Dendritic cell treated with granulocyte-macrophage colony-stimulating factor and Interleukin-4, amounts not matched to agents 40 ng/mL and 50 ng/mL, for 4 days (primary cell): ENCODE measurements around the gene LMF2.
"Not testable (repeated sequence)": the region's sequence is repeated elsewhere in the genome, so short reads cannot be mapped to it uniquely, and the experiment has no call there.

Source experiments
- H3K27ac Mint-ChIP-seq: one replicate; pipeline ENCODE4 v1.8.0; 2022; ENCODE audit warnings: mild to moderate bottlenecking, mixed read lengths
- H3K27me3 Mint-ChIP-seq: one replicate; pipeline ENCODE4 v1.8.0; 2022; ENCODE audit warnings: mild to moderate bottlenecking, mixed read lengths
- H3K36me3 Mint-ChIP-seq: one replicate; pipeline ENCODE4 v1.8.0; 2022; ENCODE audit warnings: low read depth, mixed read lengths
- H3K4me1 Mint-ChIP-seq: one replicate; pipeline ENCODE4 v1.8.0; 2022; ENCODE audit warnings: low read depth, mixed read lengths
- H3K4me3 Mint-ChIP-seq: one replicate; pipeline ENCODE4 v1.8.0; 2022; ENCODE audit warnings: mild to moderate bottlenecking, moderate library complexity, mixed read lengths
- H3K9me3 Mint-ChIP-seq: one replicate; pipeline ENCODE4 v1.8.0; 2022; ENCODE audit warnings: mixed read lengths
- intact Hi-C: fragments of 100-400 bp; cut with micrococcal nuclease; formaldehyde crosslinking; loops from one replicate; pipeline ENCODE4 v1.15.0; 2022

The LMF2 gene

DNA sequence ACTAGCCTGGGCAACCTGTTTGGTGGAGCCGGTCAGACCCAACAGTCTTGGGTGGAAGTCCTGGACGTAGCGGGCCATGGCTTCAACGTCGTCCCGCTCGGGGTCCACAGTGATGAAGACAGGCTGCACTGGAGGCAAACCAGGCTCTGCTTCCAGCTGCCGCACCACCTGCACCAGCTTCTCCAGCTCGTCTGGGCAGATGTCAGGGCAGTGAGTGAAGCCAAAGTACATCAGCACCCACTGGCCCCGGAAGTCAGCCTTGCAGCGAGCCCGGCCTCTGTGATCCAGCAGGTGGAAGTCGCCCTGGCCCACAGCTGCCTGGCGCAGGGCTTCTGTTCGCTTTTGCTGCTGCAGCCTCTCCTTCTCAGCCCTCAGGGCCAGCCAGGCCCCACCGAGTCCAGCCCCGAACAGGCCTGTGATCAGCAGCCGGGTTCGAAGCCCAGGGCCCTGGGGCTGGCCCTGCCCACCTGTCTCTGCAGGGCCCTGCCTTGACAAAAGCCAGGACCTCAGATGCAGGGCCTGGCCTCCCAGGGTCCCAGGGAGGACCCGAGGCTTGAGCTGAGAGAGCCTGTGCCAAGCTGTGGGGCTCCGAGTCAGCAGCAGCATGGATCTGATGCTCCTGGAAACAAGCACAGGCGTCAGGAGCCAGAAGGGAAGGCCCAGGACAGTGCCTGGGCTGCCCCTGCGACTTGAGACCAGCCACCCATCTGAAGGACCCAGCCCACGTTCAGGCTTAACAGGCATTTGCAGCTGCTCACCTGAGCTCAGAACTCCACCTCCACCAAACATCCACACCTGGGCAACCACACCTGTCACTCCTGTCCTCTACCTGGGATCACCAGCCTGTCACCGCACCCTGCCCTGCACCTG is 16.5 kb upstream of the LMF2 start:
- Mint-ChIP-seq H3K27me3 (no peaks in the 10 kb centered on the region), H3K9me3 (no peaks in the 10 kb centered on the region), H3K27ac (peak overlapping the region; percentile 95), H3K4me1 (peaks cover 49% of the 10 kb centered on the region), H3K4me3 (peak overlapping the region; percentile 97), H3K36me3 (peaks cover 93% of the 10 kb centered on the region)
- intact Hi-C loops = no loop called here

DNA sequence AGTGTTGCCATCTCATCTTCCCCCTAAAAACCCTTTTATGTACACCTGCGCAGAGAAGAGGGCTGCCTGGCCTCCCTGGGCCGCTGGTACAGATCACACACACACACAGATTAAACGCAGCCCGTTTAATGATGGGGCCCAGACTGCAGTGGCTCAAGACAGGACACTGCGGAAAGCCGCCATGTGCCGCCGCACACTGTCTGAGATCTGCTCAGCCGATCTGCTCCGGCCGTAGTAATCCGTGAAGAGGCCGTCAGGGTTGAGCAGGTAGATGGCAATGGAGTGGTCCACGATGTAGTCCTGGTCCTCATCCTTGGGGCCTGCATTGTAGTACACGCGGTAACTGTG is 15.9 kb upstream of the LMF2 start:
- no peaks in the 10 kb centered on the region for H3K27me3 Mint-ChIP-seq
- H3K36me3 Mint-ChIP-seq = peaks cover 93% of the 10 kb centered on the region
- intact Hi-C loops = no loop called here
- H3K4me1 Mint-ChIP-seq = peaks cover 43% of the 10 kb centered on the region
- no peak overlapping the region for H3K4me3 Mint-ChIP-seq
- no peaks in the 10 kb centered on the region for H3K9me3 Mint-ChIP-seq
- H3K27ac Mint-ChIP-seq = no peak overlapping the region

DNA sequence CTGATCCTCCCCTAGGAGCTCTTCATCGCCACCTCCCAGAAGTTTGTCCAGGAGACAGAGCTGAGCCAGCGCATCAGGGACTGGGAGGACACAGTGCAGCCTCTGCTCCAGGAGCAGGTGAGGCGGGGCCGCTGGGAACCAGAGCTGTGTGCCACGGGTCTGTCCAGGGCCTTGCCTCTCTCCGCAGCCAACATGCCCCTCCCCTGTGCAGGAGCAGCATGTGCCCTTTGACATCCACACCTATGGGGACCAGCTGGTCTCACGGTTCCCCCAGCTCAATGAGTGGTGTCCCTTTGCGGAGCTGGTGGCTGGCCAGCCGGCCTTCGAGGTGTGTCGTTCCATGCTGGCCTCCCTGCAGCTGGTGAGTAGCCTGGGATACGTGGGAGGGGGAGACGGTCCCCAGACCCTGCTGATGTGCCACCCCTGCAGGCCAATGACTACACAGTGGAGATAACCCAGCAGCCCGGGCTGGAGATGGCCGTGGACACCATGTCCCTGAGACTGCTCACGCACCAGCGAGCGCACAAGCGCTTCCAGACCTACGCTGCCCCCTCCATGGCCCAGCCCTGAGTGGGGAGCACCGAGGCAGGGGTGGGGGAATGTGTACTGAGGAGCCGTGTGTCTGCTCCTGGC is 15.4 kb upstream of the LMF2 start:
- Mint-ChIP-seq H3K9me3 (no peaks in the 10 kb centered on the region), H3K27me3 (no peaks in the 10 kb centered on the region), H3K36me3 (peaks cover 93% of the 10 kb centered on the region), H3K4me1 (peaks cover 38% of the 10 kb centered on the region), H3K4me3 (no peak overlapping the region), H3K27ac (no peak overlapping the region)
- intact Hi-C loops = no loop called here

DNA sequence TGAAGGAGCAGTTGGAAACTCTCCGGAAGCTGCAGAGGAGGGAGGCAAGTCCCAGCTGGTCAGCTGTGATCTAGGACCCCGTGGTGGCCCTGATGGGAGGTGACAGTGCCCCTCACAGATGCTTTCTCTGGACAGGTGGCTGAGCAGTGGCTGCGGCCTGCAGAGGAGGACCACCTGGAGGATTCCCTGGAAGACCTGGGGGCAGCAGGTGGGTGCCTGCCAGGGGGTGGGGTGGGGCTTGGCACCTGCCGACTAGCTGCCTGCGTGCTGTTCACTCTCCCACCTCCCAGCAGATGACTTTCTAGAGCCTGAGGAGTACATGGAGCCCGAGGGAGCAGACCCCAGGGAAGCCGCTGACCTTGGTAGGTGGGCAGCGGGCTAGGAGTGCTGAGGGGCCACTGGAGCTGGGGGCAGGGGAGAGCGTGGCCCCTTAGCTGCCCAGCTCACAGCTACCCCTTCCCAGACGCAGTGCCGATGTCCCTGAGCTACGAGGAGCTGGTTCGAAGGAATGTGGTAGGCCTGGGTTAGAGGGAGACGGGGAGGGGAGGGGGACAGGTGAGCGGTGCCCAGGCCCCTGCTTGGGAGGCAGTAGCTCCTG is 14.8 kb upstream of the LMF2 start:
- peaks cover 31% of the 10 kb centered on the region for H3K4me1 Mint-ChIP-seq
- no peak overlapping the region for H3K27ac Mint-ChIP-seq
- H3K4me3 Mint-ChIP-seq = no peak overlapping the region
- no peaks in the 10 kb centered on the region for H3K27me3 Mint-ChIP-seq
- peaks cover 93% of the 10 kb centered on the region for H3K36me3 Mint-ChIP-seq
- intact Hi-C loops = no loop called here
- H3K9me3 Mint-ChIP-seq = no peaks in the 10 kb centered on the region

DNA sequence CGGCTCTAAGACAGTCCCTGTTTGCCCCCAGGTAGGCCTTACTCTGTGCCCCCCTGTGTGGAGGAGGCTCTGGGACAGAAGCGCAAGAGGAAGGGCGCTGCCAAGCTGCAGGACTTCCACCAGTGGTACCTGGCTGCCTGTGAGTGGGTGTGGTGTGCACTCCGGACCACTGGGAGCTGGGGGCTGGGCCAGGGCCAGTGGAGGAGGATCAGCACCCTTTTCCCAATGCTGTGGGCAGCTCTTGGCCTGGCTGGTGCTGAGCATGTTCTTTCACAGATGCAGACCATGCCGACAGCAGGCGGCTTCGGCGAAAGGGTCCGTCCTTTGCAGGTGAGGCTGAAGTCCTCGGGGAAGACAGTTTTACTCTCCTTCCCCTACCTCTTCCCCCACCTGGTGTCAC is 14.2 kb upstream of the LMF2 start:
- Mint-ChIP-seq H3K4me1 (peaks cover 25% of the 10 kb centered on the region), H3K36me3 (peaks cover 93% of the 10 kb centered on the region), H3K4me3 (no peak overlapping the region), H3K27ac (no peak overlapping the region), H3K9me3 (no peaks in the 10 kb centered on the region), H3K27me3 (no peaks in the 10 kb centered on the region)
- intact Hi-C loops = no loop called here

DNA sequence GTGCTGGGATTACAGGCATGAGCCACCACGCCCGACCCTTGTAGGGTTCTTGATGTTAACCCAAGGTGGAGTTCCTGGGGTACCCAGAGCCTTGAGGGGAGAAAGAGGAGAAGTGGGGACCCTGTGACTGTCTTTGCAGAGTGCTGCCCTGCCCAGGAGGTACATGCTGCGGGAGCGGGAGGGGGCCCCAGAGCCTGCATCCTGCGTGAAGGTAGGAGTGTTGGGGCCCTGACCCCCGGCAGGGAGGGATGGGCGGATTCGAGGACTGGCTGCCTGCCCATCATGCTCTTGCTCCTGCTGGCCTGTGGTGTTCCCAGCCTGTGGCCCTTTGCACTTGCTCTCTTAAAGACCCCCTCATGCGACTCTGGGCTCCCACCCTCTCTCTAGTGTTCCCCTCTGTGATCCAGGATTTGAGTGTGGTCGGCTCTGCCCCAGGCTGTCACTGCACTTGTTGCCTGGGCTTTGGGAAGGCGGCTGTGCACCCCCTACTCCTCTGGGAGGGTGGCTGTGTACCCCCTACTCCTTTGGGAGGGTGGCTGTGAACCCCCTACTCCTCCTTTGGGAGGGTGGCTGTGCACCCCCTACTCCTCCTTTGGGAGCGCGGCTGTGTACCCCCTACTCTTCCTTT is 13.4 kb upstream of the LMF2 start:
- Mint-ChIP-seq H3K4me3 (no peak overlapping the region), H3K4me1 (peaks cover 23% of the 10 kb centered on the region), H3K9me3 (no peaks in the 10 kb centered on the region), H3K36me3 (peaks cover 95% of the 10 kb centered on the region), H3K27me3 (no peaks in the 10 kb centered on the region), H3K27ac (no peak overlapping the region)
- intact Hi-C loops = no loop called here

DNA sequence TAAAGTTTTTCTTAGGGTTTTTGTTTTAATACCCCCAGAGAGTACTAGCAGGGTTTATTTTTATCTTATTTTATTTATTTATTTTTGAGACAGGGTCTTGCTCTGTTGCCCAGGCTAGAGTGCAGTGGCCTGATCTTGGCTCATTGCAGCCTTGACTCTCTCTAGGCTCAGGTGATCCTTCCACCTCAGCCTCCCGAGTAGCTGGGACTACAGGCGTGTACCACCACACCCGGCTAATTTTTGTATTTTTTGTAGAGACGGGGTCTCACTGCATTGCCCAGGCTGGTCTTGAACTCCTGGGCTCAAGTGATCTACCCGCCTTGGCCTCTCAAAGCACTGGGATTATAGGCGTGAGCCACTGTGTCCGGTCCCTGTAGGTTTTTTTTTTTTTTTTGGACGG is 12.7 kb upstream of the LMF2 start:
- Mint-ChIP-seq H3K4me1 (peaks cover 28% of the 10 kb centered on the region), H3K36me3 (peaks cover 91% of the 10 kb centered on the region)
- H3K9me3 Mint-ChIP-seq, H3K4me3 Mint-ChIP-seq, H3K27ac Mint-ChIP-seq, H3K27me3 Mint-ChIP-seq, intact Hi-C loops: not testable (repeated sequence)

DNA sequence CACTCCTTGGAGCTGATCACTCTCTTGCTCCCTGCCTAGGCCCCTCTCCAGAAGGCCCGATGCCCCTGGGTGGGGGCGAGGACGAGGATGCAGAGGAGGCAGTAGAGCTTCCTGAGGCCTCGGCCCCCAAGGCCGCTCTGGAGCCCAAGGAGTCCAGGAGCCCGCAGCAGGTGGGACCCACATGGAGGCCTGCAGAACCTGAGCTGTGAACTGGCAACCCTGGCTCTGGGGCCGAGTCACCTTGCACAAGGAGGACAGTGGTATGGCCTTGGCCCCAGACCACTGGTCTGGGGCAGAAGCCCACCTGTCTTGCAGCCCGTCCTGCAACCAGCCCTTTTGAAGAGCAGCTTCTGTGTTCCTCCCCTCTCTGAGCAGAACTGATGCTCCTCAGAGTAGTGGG is 11.6 kb upstream of the LMF2 start:
- Mint-ChIP-seq H3K27ac (no peak overlapping the region), H3K9me3 (no peaks in the 10 kb centered on the region), H3K4me3 (no peak overlapping the region), H3K36me3 (peaks cover 87% of the 10 kb centered on the region), H3K27me3 (no peaks in the 10 kb centered on the region), H3K4me1 (peaks cover 18% of the 10 kb centered on the region)
- intact Hi-C loops = no loop called here

DNA sequence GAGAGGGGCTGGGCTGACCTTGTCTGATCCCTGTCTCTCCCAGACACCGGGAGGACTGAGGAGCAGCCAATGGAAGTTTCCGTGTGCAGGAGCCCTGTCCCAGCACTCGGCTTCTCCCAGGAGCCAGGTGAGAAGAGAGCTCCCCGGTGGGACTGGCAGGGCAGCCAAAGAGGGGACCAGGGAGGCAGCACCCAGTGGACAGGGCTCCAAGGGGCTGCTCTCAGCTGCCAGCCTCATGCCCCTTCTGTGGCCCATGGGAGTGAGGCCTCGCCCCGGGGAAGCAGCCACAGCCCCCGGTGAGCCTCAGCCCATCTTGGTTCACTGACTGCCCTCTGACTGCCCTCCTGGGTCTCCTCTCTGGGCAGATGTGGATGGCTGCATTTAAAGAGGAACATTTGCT is 11.1 kb upstream of the LMF2 start:
- H3K4me3 Mint-ChIP-seq = no peak overlapping the region
- H3K4me1 Mint-ChIP-seq = peaks cover 15% of the 10 kb centered on the region
- peaks cover 82% of the 10 kb centered on the region for H3K36me3 Mint-ChIP-seq
- H3K27ac Mint-ChIP-seq = no peak overlapping the region
- H3K27me3 Mint-ChIP-seq = no peaks in the 10 kb centered on the region
- H3K9me3 Mint-ChIP-seq = no peaks in the 10 kb centered on the region
- intact Hi-C loops = no loop called here

DNA sequence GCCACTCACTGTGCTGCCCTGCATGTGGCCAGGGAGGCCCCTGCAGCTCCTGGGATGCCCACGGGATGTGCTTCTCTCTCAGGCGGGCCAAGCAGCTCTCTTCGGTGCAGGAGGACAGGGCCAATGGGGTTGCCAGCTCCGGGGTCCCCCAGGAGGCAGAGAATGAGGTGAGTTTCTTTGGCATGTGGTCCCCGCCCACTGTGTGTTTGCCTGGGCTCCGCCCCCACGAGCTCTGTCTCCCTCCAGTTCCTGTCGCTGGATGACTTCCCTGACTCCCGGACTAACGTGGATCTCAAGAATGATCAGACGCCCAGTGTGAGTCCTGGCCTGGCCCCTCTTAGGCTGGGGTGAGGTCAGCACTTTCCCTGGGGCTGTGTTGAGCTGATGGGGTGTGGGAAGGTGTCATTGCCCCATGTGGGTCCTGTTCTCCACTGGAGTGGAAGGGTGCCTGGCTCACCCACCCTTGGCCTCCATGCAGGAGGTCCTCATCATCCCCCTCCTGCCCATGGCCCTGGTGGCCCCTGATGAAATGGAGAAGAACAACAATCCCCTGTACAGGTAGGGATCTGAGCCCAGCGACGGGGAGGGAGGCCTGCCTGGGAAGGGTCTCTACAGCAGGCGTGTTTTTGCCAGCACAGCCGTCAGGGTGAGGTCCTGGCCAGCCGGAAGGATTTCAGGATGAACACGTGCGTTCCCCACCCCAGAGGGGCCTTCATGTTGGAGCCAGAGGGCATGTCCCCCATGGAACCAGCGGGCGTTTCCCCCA is 10.2 kb upstream of the LMF2 start:
- Mint-ChIP-seq H3K4me3 (no peak overlapping the region), H3K36me3 (peaks cover 73% of the 10 kb centered on the region), H3K27ac (no peak overlapping the region), H3K9me3 (no peaks in the 10 kb centered on the region), H3K27me3 (no peaks in the 10 kb centered on the region), H3K4me1 (peaks cover 6% of the 10 kb centered on the region)
- intact Hi-C loops = no loop called here

DNA sequence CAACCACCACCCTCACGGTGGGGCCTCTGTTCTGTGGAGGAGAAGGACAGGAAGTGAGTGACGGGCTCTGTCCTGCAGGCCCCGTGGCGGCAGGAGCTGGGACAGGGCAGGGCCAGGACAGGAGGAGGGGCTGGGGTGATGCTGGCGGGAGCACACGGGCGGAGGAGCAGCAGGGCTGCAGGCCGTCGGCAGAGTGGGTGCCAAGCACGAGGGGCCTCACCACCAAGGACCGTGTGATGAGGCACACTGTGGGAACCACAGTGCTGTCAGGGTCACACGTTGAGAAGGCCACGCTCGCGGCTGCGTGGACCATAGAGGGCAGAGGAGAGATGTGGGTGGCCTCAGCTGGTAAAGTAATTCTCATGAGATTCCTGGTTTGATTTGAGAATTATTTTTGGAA is 9.4 kb upstream of the LMF2 start:
- intact Hi-C loops = no loop called here
- Mint-ChIP-seq H3K27me3 (no peaks in the 10 kb centered on the region), H3K9me3 (no peaks in the 10 kb centered on the region), H3K4me1 (peaks cover 6% of the 10 kb centered on the region), H3K4me3 (no peak overlapping the region), H3K36me3 (peaks cover 72% of the 10 kb centered on the region), H3K27ac (no peak overlapping the region)

DNA sequence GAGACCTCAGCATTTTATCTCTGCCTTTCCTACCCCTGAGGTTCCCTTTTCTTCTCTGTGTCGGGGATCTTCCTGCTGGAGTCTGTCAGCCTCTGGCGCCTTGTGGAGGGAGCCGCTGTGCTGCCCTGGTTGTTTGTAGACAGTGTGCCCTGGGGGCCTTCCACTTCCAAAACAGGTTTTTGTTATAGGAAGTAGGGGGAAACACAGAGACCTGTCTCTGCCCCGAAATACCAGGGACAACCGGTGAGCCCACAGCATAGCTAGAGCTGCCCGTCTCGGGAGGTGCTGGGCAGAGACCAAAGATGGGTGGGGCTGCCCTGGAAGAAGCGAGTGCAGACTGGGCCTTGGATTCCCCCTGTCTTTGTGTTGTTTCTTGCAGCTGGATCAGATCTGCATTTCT is 8.6 kb upstream of the LMF2 start:
- no peak overlapping the region for H3K27ac Mint-ChIP-seq
- H3K9me3 Mint-ChIP-seq = no peaks in the 10 kb centered on the region
- intact Hi-C loops = no loop called here
- H3K27me3 Mint-ChIP-seq = no peaks in the 10 kb centered on the region
- H3K36me3 Mint-ChIP-seq = peaks cover 69% of the 10 kb centered on the region
- peaks cover 6% of the 10 kb centered on the region for H3K4me1 Mint-ChIP-seq
- no peak overlapping the region for H3K4me3 Mint-ChIP-seq

DNA sequence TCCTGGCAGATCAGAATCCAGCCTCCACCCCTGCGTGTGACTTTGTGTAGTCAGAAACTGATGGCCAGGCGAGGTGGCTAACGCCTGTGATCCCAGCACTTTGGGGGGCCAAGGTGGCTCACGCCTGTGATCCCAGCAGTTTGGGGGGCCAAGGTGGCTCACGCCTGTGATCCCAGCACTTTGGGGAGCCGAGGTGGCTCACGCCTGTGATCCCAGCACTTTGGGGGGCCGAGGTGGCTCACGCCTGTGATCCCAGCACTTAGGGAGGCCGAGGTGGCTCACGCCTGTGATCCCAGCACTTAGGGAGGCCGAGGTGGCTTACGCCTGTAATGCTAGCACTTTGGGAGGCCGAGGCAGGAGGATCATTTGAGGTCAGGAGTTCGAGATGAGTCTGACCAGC is 5.7 kb upstream of the LMF2 start:
- peaks cover 18% of the 10 kb centered on the region for H3K4me1 Mint-ChIP-seq
- no peaks in the 10 kb centered on the region for H3K9me3 Mint-ChIP-seq
- no peak overlapping the region for H3K4me3 Mint-ChIP-seq
- no peak overlapping the region for H3K27ac Mint-ChIP-seq
- intact Hi-C loops = no loop called here
- peaks cover 43% of the 10 kb centered on the region for H3K36me3 Mint-ChIP-seq
- no peaks in the 10 kb centered on the region for H3K27me3 Mint-ChIP-seq
